Ovary (tissue), 3 donors: ENCODE data around the gene GPRIN2.

ENCODE experiments used
- POLR2A ChIP-seq: fragments of 450-650 bp; IDR thresholded peaks from one replicate; pipeline ENCODE4 v1.6.1; 2017; ENCODE audit warnings: antibody characterized with exemption, mild to moderate bottlenecking, moderate library complexity
- TF ChIP-seq, protein P1 (sequence below), 3 donors: fragments of 450-650 bp in 2 of 3; fragments of 200-600 bp in 1 of 3; IDR thresholded peaks; one replicate each; pipeline versions ENCODE4 v1.5.1 to v1.8.0; 2016 to 2022; ENCODE audit warnings: antibody characterized with exemption in 3 of 3, mild to moderate bottlenecking in 1 of 3
- donor health status: DM: no; HTN: no; CAD: no.

DNA sequence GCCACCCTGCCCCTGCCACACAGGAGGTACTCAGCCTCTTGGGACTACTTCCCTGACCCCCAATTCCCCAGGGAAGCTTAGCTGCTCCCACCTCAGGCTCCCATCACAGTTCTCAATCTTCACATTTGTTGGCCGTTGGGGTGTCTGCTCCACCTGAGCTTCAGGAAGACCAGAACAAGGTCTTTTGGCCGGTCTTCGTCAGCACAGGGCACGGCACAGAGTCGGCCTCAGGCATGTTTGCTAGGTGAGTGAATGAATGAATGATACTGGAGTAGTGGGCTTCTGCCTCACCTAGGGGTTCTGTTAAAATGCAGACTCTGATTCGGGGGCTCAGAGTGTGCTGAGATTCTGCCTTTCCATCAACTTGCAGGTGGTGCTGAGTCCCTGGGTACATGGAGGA is 20.3 kb downstream of the GPRIN2 start:
- TF ChIP-seq, protein P1, sequence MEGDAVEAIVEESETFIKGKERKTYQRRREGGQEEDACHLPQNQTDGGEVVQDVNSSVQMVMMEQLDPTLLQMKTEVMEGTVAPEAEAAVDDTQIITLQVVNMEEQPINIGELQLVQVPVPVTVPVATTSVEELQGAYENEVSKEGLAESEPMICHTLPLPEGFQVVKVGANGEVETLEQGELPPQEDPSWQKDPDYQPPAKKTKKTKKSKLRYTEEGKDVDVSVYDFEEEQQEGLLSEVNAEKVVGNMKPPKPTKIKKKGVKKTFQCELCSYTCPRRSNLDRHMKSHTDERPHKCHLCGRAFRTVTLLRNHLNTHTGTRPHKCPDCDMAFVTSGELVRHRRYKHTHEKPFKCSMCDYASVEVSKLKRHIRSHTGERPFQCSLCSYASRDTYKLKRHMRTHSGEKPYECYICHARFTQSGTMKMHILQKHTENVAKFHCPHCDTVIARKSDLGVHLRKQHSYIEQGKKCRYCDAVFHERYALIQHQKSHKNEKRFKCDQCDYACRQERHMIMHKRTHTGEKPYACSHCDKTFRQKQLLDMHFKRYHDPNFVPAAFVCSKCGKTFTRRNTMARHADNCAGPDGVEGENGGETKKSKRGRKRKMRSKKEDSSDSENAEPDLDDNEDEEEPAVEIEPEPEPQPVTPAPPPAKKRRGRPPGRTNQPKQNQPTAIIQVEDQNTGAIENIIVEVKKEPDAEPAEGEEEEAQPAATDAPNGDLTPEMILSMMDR (IDR thresholded peaks at IDR 0.05): no peak
- TF ChIP-seq POLR2A: no peak
